ENCODE measurements around the gene TUBB3. TPM values are rescaled to one million over a fixed set of nuclear protein-coding genes. Genes with fewer than 3 reads are reported as not detected.

TUBB3 gene
- total RNA-seq, 1 experiment from 2014 or later: 209 TPM

DNA sequence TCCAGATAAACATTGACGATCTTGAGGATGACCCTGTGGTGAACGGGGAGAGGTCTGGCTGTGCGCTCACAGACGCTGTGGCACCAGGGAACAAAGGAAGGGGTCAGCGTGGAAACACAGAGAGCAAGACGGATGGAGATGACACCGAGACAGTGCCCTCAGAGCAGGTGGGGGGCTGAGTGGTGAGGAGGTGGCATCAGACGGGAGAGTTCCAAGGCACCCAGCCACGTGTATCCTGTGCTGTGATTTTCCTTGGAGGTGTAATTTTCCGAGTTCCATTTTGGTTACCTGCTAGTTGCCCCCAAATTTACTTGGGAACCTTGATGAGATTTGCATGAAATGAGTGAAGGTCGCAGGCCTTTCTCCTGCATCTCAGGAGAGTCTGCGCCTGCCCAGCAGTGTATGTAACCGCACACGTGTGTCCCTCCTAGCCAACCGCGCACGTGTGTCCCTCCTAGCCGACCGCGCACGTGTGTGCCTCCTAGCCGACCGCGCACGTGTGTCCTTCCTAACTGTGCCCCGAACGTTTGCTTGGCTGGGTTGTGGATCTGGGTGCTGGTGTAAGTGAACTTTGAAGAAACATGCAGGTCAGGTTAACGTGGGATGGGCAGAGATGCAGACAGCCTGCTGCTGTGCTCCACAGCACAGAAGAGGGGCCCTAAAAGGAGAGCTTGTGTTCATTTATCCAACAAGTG lies 39.6 kb upstream of the TUBB3 start:
- ChIA-PET CTCF (no interaction called here), POLR2A (no interaction called here)
- Mint-ChIP-seq H3K4me1 (no peaks in the 10 kb centered on the region), H3K27me3 (ENCODE audit: low read depth) (no peaks in the 10 kb centered on the region), H3K4me3 (no peak overlapping the region), H3K27ac (peak overlapping the region; percentile 44), H3K9me3 (no peaks in the 10 kb centered on the region), H3K36me3 (peaks cover 62% of the 10 kb centered on the region)
- ATAC-seq: no peak
- DNase-seq (ENCODE audit: low spot score): no peak
- TF ChIP-seq RELA (CRISPR knock-in tag; IDR thresholded peaks at IDR 0.05; ENCODE audit: borderline replicate concordance) (no peak), MAX (CRISPR knock-in tag; IDR thresholded peaks at IDR 0.05) (no peak), SOX15 (CRISPR knock-in tag; IDR thresholded peaks at IDR 0.05) (no peak), ELF4 (CRISPR knock-in tag; IDR thresholded peaks at IDR 0.05; ENCODE audit: low read depth) (no peak), CBFB (CRISPR knock-in tag; IDR thresholded peaks at IDR 0.05; ENCODE audit: low read depth) (no peak), ZMAT4 (CRISPR knock-in tag; IDR thresholded peaks at IDR 0.05) (no peak), ZNF532 (CRISPR knock-in tag; IDR thresholded peaks at IDR 0.05; ENCODE audit: borderline replicate concordance) (no peak), ATF3 (CRISPR knock-in tag; conservative IDR thresholded peaks at IDR 0.05) (no peak), IRF2 (CRISPR knock-in tag; IDR thresholded peaks at IDR 0.05; ENCODE audit: borderline replicate concordance, low read depth) (no peak), STAT6 (CRISPR knock-in tag; conservative IDR thresholded peaks at IDR 0.05; ENCODE audit: low read depth) (no peak), ATF6 (CRISPR knock-in tag; IDR thresholded peaks at IDR 0.05) (no peak), E2F5 (CRISPR knock-in tag; IDR thresholded peaks at IDR 0.05) (no peak), ZNF138 (CRISPR knock-in tag; conservative IDR thresholded peaks at IDR 0.05) (no peak), ETV6 (CRISPR knock-in tag; IDR thresholded peaks at IDR 0.05) (no peak), TEAD4 (CRISPR knock-in tag; IDR thresholded peaks at IDR 0.05) (no peak)
- TF ChIP-seq, protein P1, sequence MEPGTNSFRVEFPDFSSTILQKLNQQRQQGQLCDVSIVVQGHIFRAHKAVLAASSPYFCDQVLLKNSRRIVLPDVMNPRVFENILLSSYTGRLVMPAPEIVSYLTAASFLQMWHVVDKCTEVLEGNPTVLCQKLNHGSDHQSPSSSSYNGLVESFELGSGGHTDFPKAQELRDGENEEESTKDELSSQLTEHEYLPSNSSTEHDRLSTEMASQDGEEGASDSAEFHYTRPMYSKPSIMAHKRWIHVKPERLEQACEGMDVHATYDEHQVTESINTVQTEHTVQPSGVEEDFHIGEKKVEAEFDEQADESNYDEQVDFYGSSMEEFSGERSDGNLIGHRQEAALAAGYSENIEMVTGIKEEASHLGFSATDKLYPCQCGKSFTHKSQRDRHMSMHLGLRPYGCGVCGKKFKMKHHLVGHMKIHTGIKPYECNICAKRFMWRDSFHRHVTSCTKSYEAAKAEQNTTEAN (CRISPR knock-in tag; IDR thresholded peaks at IDR 0.05): no peak
- TF ChIP-seq, protein P2, sequence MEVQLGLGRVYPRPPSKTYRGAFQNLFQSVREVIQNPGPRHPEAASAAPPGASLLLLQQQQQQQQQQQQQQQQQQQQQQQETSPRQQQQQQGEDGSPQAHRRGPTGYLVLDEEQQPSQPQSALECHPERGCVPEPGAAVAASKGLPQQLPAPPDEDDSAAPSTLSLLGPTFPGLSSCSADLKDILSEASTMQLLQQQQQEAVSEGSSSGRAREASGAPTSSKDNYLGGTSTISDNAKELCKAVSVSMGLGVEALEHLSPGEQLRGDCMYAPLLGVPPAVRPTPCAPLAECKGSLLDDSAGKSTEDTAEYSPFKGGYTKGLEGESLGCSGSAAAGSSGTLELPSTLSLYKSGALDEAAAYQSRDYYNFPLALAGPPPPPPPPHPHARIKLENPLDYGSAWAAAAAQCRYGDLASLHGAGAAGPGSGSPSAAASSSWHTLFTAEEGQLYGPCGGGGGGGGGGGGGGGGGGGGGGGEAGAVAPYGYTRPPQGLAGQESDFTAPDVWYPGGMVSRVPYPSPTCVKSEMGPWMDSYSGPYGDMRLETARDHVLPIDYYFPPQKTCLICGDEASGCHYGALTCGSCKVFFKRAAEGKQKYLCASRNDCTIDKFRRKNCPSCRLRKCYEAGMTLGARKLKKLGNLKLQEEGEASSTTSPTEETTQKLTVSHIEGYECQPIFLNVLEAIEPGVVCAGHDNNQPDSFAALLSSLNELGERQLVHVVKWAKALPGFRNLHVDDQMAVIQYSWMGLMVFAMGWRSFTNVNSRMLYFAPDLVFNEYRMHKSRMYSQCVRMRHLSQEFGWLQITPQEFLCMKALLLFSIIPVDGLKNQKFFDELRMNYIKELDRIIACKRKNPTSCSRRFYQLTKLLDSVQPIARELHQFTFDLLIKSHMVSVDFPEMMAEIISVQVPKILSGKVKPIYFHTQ (CRISPR knock-in tag; IDR thresholded peaks at IDR 0.05): no peak

All from WTC11 (cell line).